NOMO-1 treated with dmso at 0.1 percent for 144 hours (cell line): ENCODE measurements around the gene HSP90AA1.
"Not testable (repeated sequence)": the region's sequence is repeated elsewhere in the genome, so short reads cannot be mapped to it uniquely, and the experiment has no call there.

Source experiments
- DNase-seq: peaks from one replicate; lab custom pipeline; 2025; ENCODE audit not compliant: unreplicated experiment; lab: John Stamatoyannopoulos, UW

The HSP90AA1 gene

DNA sequence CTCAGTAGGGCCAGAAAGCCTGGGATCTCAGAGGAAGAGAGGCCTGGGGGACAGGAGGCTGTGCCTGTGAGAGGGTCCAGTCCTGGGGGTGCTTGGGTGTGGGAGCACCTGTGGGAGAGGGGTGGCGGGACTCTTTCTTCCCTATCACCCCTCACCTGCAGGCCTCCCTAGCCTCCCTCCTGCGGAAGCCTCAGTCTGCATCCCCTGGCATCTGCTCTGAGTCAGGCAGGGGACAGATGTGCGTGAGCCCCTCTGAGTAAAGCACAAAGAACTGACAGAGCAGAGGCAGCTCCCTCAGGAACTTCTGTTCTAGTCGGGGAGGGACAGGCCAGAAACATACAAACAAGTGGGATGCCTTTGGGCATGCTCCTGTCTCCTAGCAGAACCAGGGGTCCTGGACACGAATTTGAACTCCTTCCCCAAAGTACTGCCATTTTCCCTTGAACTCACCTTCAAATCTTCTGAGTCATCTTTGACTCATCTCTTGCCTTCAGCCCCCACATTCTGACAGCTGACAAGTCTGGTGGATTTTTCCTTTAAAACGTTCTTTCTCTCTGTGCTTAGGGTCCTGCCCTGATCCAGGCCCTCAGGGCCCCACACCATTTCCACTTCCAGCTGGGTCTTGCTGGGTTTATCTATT, 8.5 kb upstream of the HSP90AA1 start:
- no peak for DNase-seq

DNA sequence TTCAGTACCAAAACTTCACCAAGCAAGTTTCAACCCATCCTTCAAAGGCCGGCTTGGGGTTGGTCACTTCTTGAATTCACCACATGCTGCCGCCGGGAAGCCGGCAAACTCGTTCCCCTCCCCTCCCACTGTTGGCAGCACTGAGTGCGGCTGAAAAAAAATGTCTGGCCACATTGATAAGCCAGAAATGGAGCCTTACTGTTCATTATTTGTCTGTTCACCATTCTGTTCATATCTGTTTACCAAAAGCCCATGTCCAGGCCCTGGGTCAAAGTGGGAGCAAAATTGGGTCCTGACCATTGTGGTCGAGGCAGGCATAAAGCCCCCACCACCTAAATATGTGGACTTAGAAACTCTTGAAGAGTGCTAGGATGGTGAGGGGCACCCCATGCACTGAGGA, 7.3 kb upstream of the HSP90AA1 start:
- DNase-seq = no peak

DNA sequence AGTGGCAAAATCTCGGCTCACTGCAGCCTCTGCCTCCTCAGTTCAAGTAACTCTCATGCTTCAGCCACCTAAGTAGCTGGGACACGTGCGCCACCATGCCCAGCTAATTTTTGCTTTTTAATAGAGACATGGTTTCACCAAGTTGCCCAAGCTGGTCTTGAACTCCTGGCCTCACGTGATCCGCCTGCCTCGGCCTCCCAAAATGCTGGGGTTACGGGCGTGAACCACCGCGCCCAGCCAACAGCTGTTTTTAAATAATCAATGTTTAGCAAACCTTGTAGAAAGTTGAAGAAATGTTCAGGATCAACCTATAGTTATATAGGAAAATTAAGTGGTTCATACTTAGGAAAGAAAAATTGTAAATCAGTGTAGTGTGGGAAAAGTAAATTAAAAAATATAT, 6.0 kb upstream of the HSP90AA1 start:
- DNase-seq = no peak

DNA sequence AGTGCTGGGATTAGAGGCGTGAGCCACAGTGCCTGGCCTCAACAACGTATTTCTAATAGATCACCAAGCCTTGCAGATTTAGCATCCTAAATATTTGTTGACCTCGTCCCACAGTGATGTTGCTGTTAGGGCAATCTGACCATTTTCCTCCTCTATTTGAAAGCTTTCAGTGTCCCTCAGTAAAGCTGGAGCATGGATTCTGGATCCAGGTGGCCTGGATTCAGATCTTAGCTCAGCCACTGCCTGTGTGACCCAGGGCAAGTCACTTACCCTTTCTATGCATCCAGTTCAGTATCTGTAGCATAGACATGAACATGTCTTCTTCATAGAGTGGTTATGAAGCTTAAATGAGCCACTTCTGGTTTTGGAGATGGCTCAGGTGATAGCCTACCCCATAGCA, 3.9 kb upstream of the HSP90AA1 start:
- DNase-seq = no peak

DNA sequence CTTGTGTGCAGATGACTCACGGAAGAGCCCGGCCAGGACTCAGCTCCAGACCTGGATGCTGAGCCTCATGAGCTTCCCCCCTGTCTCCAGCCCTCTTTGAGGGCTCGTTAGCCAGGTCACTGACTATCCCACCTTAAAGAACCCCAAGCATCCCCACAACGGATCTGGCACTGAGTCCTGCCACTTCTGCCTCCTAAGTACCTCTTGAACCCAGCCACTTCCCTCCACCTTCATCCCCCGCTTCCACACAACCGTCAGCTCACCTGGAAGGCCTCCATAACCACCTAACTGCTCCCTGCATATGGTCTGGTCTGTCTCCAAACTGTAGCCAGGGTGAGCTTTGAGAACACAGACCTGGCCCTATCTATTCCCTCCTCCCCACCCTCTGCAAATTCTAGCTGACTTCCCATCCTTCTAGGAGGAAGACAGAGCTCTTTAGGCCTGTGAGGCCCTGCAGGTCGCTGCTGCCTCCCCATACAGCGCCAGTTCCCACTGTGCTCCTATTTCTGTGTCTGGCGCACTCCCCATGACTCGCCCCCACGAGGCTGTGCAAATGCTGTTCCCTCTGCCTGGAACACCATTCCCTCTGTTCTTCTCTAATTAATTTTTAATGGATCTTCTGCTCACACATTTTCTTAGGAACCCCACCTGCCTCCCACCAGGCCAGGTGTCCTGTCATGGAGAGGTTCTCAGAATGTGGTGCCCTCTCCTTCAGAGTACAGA, 2.9 kb upstream of the HSP90AA1 start:
- no peak for DNase-seq

DNA sequence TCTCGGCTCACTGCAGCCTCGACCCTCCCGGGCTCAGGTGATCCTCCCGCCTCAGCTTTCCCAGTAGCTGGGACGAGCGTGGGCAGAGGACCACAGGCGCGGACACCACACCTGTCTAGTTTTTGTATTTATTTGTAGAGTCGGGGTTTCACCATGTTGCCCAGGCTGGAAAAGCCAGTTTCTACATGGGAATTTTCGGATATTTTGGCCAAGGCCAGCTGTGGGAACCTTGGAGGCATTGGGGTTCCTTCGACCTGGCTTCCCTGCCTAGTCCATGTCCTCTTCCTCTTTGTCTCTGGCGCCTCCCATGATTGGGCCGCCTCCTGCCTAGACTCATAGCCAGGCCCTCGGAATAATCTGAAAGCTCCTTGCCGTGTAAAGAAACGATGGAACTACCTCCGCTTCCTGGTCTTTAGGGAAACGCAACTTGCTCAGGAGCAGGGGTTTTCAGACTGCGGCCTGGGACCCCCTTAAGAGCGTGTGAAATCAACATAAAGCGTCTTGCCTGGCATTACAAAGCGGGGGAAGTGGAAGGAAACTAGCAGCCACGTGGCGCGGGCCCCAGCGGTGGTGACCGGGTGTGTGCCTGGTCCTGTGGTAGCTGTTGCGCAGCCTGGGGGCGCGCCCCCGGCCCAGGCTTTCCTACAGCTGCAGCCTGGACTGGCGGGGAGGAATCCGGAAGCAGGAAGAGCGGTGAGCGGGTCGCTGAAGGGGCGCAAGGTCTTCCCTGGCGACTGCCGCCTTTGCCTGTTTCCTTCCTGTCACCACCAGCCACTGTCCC, 1.4 kb upstream of the HSP90AA1 start:
- DNase-seq = peak; percentile 83

DNA sequence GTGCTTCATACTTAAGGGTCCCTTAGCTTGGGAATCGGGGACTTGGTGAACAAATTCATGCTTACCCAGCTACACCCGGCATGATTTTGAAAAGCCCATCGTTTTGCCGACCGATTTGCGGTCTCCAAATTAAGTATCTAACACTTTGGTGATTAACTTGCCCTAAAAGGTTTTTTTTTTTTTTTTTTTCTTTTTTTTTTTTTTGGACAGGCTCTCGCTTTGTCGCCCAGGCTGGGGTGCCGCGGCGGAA, 843 bp upstream of the HSP90AA1 start:
- no peak for DNase-seq

DNA sequence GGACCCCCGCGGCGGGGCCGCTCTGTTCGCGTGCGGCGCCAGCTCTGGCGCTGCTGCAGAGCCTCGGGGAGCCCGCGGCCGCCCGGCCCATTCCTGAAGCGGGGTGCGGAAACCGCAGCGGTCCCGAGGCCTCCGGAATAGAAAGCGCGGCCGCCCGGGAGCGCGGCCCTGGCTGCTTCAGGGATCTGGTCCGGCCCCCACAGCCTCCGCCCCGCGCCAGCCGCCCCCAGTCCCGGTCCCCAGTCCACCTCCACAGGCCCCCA, 204 bp downstream of the HSP90AA1 start:
- DNase-seq = no peak

DNA sequence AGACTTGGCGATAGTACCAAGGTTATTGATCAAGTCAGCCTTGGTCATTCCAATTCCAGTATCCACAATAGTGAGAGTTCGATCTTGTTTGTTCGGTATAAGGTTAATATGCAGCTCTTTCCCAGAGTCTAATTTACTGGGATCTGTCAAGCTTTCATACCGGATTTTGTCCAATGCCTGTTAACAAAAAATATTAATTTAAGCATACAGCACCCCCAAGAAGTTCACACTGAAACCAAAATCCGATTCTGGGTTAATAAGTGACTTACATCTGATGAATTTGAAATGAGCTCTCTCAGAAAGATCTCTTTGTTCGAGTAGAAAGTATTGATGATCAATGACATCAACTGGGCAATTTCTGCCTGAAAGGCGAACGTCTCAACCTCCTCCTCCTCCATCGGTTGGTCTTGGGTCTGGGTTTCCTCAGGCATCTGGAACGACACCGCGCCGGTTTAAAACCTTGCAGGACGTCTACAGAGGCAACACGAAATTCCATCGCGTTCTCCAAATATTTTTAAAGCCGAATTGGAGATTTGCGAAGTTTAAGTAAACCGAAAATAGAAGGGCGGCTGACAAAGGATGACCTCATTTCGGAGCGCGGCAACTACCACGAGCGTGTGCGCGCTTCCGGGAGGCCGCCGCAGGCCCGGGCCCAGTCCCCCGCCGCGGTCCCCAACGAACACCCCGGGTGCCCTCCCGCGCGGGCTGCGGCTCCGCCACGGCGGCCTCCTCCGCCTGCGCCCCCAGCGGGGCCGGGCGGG, 716 bp downstream of the HSP90AA1 start:
- DNase-seq = peak; percentile 22

DNA sequence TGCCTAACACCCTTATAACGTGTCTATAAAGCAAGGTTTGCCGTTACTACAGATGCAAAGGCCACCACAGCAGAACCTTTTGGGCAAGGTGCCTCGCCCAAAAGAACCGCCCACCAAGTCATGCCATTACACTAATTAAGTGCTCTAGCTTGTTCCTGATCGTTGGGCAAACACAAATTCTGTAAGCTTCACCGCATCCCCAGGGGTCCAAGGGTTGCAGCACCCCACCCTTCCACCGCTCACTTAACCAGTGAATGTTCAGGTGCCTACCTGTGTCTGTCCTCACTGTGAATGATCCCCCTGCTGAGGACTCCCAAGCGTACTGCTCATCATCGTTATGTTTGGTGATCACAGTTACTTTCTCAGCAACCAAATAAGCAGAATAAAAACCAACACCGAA, 1.4 kb downstream of the HSP90AA1 start:
- no peak for DNase-seq

DNA sequence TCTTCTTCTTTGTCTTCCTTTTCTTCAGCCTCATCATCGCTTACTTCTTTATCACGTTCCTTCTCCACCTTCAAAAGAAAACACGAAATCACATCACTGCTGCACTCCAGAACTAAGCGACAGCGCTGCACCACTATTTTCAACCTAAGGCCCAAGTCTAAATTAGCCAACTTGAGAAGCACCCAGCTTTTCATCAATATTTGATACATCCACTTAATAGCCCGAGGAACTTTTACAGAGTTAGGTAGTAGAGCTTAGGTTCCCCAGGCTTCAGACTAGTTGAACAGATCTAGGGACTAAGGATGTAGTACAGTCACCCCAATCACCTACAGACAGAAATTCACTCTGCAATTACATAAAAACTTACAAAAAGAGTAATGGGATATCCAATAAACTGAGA, 1.9 kb downstream of the HSP90AA1 start:
- no peak for DNase-seq

DNA sequence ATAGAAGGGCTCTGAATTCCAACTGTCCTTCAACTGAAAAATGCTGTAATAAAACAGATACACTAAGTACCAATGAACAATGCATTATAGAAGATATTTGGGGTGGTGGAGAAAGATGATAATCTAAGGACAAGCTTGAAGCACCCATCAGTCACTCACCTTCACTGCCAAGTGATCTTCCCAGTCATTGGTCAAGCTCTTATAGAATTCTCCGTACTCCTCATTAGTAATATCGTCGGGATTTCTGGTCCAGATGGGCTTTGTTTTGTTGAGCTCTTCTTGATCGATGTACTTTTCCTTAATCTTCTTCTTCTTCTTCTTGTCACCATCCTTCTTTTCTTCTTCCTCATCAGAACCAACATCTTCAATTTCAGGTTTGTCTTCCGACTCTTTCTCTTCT, 2.3 kb downstream of the HSP90AA1 start:
- not testable (repeated sequence) for DNase-seq

DNA sequence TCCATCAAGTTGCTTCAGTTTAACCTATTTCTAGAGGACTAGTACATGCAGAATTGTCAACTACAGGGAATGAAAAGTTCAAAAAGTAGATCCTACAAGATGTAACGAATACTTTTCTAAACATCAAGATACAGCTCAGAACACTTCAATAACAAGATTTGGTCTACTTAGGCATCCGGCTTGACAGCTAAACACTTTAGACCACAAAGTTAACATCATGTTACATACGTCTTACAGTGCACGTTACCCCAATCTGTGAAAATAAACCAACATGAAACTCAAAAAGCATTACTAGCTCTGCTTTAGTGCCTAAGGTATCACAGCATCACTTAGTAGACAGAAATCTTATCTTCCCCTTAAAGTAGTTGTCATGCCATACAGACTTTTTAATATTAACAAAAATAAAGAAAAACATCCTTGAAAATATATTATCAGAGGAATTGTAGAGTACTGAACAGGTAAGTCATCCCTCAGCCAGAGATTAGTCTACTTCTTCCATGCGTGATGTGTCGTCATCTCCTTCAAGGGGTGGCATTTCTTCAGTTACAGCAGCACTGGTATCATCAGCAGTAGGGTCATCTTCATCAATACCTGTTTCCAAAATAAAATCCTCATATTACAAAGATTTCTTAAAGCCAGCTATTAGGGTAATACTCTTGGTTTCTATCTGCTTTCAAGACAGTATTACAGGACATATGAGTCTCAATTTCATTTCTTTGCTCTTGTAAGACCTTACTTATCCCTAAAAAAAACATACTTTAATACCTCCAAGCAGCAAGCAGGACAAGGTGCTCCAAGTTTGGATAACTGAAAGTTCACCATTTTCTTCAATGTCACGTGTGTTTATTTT, 5.4 kb downstream of the HSP90AA1 start:
- no peak for DNase-seq

DNA sequence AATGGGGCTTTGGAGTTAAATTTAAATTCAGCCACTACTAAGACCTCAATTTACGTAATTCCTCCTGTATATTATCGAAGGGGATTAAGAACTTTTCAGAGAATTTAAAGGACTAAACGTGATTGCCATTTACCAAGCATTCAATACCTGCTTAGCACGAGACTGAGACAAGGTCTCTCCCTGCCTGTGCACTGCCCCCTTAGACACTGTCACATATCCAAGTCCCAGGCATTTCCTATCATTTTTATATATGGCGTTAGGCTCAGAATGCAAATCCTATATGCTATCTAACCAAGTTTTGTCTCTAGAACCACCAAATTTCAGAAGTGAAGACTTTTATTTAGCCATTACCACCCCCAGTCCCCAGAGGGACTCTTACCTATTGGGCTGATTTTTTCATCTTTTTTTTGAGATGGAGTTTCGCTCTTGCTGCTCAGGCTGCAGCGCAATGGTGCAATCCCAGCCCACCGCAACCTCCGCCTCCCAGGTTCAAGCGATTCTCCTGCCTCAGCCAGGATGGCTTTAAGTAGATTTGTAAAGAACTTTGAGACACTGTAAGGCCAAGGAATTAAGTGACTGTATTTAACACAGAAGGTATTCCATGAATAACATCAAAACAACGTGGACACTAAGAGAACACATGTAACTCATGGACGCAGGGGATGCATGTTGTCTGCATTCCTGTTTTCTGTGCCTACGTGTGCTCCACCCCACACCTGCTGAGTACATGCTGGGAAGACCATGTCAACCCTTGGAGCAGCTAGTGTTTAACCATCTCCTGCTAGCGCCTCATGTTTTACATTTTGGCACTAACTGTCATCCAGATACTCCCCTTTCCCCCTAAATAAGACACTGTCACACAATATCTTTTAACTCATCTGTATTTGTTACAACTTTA, 6.4 kb downstream of the HSP90AA1 start:
- no peak for DNase-seq

DNA sequence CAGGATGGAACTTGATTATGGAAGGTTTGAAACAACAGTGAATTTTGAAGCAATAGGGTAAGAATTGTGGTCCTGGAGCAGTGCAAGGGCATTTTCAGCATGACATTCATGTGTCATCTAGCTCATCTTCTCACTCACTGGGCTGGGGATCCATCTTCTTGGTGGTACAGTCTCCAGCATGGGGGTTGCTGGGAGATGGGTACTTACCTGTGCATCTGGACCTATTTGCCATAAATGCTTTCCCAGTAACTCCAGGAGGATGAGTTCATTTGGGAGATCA, 7.2 kb downstream of the HSP90AA1 start:
- no peak for DNase-seq

DNA sequence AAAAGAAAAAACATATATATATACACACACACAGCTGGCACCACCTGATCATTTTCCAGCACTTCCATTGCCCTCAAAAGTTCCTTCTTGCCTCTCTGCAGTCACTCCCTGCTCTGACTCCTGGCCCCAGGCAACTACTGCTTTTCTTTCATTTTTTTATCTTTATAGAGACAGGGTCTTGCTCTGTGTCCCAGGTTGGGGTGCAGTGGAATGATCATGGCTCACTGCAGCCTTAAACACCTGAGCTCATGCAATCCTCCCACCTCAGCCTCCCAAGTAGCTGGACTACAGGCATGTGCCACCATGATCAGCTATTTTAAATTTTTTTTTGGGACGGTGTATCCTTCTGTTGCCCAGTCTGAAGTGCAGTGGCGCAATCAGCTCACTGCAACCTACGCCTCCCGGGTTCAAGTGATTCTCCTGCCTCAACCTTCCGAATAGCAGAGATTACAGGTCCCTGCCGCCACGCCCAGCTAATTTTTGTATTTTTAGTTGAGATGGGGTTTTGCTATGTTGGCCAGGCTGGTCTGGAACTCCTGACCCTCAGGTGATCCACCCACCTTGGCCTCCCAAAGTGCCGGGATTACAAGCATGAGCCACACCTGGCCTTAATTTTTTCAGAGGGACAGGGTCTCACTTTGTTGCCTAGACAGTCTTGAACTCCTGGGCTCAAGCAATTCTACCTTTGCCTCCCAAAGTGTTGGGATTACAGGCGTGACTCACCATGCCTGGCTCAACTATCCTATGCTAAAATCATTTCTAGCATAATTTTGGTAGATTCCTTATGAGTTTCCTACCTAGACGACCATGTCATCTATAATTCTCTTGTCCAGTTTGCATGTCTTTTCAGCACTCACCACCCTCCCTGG, 7.8 kb downstream of the HSP90AA1 start:
- no peak for DNase-seq

DNA sequence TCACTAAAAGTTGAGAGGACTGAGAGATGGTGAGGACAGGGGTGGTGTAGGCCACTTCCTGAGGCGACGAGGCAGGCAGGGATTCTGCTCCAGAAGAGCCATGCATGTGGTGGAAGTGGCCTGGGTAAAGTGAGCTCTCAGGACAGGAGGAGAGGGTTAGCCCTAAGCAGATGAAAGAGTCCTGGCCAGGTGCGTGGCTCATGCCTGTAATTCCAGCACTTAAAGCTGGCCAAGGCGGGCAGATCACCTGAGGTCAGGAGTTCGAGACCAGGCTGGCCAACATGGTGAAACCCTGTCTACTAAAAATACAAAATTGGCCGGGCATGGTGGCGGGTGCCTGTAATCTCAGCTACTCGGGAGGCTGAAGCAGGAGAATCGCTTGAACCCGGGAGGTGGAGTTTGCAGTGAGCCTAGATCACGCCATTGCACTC, 8.5 kb downstream of the HSP90AA1 start:
- not testable (repeated sequence) for DNase-seq

DNA sequence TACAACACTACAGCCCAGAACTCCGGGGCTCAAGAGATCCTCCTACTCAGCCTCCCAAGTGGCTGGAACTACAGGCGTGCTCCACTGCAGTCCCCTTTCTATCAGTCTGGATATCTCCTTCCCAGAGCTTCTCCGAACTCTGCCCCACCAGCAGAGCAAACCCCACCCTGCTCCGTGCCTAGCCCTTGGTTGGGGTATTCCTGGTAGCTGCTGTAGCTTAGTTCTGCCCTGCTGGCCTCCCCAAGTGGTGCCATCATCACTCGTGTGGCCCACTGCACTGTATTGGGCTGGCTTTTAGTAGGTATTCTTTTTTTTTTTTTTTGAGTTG, 9.5 kb downstream of the HSP90AA1 start:
- DNase-seq = no peak

DNA sequence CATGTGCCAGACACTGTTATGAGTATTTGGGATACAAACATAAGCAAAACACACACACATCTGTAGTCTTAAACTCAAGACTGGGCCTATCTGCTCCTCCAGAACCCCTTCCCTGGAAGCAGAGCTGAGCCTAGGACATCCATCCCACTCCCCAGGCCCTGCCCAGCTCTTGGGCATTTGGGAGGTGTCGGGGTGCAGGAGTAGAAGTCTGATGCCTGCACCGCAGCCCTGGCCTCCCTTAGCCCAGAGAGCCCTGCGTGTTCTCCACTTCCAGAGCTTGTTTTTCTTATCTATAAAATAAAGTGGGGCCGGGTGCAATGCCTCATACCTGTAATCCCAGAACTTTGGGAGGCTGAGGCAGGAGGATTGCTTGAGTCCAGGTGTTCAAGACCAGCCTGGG, 11.7 kb downstream of the HSP90AA1 start:
- no peak for DNase-seq
